Gastrocnemius medialis (tissue), 4 donors: ENCODE measurements around the gene NSDHL.

ENCODE experiments used
- CTCF ChIP-seq, 5 experiments: fragments of 450-650 bp in 3 of 5; fragments of 200-600 bp in 2 of 5; sonication (generic) in 2 of 5; IDR thresholded peaks in 4 of 5; conservative IDR thresholded peaks in 1 of 5; 1 replicate in 4 of 5; 2 replicates in 1 of 5; pipeline ENCODE4 v1.5.1; 2016 to 2019; ENCODE audit warnings: antibody characterized with exemption in 5 of 5, mild to moderate bottlenecking in 3 of 5, moderate library complexity in 3 of 5
- POLR2A ChIP-seq, 2 donors: fragments of 450-650 bp; IDR thresholded peaks; one replicate each; pipeline ENCODE4 v1.6.1; 2017; ENCODE audit warnings: antibody characterized with exemption in 2 of 2, mild to moderate bottlenecking in 2 of 2, moderate library complexity in 2 of 2

GRCh38 chrX:152824841-152825374, 6.0 kb upstream of the NSDHL start:
- TF ChIP-seq CTCF (IDR thresholded peaks at IDR 0.05 in 4 of 5, conservative IDR thresholded peaks at IDR 0.05 in 1 of 5) (no peak), POLR2A (IDR thresholded peaks at IDR 0.05) (no peak)
